22Rv1 (cell line): ENCODE data around the gene ITPR2.

ENCODE experiments used
- ZFX ChIP-seq: fragments of 450-650 bp; IDR thresholded peaks from 2 replicates; pipeline ENCODE4 v1.6.1; 2017; ENCODE audit warnings: antibody characterized with exemption, borderline replicate concordance
- TF ChIP-seq, protein P1 (sequence below): fragments of 450-650 bp; IDR thresholded peaks from 2 replicates; pipeline ENCODE4 v1.5.1; 2017; ENCODE audit warnings: mild to moderate bottlenecking

DNA sequence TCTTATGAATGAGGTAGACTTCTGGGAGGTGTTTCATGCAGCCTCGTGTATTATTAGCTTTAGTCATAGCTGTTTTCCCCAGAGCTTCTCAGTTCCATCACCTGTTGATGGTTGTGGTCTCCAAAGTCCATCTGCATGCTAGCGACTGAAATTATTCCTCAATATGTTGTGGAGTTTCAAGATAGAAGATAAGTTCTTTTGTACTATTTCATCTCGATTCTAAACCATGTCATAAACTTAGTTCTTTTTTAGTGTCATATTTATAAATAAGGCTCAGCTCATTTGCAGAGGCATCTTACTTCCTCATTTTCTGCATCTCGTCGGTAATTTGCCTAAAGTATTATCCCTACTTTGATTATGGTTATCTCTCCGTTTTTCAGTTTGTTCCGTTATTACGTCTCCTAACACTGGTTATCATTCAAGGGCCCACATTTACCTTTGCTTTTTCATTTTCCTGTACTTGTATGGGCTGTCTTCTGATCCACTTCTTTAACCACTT, 119.1 kb downstream of the ITPR2 start:
- TF ChIP-seq, protein P1, sequence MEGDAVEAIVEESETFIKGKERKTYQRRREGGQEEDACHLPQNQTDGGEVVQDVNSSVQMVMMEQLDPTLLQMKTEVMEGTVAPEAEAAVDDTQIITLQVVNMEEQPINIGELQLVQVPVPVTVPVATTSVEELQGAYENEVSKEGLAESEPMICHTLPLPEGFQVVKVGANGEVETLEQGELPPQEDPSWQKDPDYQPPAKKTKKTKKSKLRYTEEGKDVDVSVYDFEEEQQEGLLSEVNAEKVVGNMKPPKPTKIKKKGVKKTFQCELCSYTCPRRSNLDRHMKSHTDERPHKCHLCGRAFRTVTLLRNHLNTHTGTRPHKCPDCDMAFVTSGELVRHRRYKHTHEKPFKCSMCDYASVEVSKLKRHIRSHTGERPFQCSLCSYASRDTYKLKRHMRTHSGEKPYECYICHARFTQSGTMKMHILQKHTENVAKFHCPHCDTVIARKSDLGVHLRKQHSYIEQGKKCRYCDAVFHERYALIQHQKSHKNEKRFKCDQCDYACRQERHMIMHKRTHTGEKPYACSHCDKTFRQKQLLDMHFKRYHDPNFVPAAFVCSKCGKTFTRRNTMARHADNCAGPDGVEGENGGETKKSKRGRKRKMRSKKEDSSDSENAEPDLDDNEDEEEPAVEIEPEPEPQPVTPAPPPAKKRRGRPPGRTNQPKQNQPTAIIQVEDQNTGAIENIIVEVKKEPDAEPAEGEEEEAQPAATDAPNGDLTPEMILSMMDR, result no peak
- TF ChIP-seq ZFX, result no peak
